Upper lobe of right lung (tissue), 1 donor: ENCODE measurements around the gene PLEKHA4. TPM values are rescaled to one million over a fixed set of nuclear protein-coding genes. Genes with fewer than 3 reads are reported as not detected.
"Not testable (repeated sequence)": the region's sequence is repeated elsewhere in the genome, so short reads cannot be mapped to it uniquely, and the experiment has no call there.

Experiments
- ATAC-seq: fragments of 200-7000 bp; cut with Tn5 transposase; one replicate; pipeline ENCODE4 v1.9.1; 2020; ENCODE audit warnings: mild to moderate bottlenecking, moderate library complexity
- DNase-seq: peaks from one replicate; pipeline ENCODE4 v3.0.0-alpha.2; 2020
- H3K27ac ChIP-seq: fragments of 200-600 bp; one replicate; pipeline ENCODE4 v1.8.0; 2022
- H3K27me3 ChIP-seq: fragments of 200-600 bp; one replicate; pipeline ENCODE4 v1.8.0; 2022; ENCODE audit warnings: mild to moderate bottlenecking
- H3K36me3 ChIP-seq: fragments of 200-600 bp; one replicate; pipeline ENCODE4 v1.8.0; 2022
- H3K4me1 ChIP-seq: fragments of 200-600 bp; one replicate; pipeline ENCODE4 v1.8.0; 2022
- H3K4me3 ChIP-seq: fragments of 200-600 bp; one replicate; pipeline ENCODE4 v1.8.0; 2022; ENCODE audit warnings: mild to moderate bottlenecking
- H3K9me3 ChIP-seq: fragments of 200-600 bp; one replicate; pipeline ENCODE4 v1.8.0; 2022
- CTCF ChIP-seq: fragments of 200-600 bp; IDR thresholded peaks from one replicate; pipeline ENCODE4 v1.8.0; 2022; ENCODE audit warnings: antibody characterized with exemption
- intact Hi-C: fragments of 100-400 bp; cut with DNase I; formaldehyde crosslinking; loops from one replicate; pipeline ENCODE4 v1.11.0; 2022
- total RNA-seq: library from RNA; stranded (reverse); fragmentation: NEBNext Ultra II Directional; extraction: Animal tissue kit (Norgen Biotek cat#: 25700); gene quantifications from one replicate; pipeline ENCODE4 v1.2.1, GENCODE V29; 2021
- donor health status: DM: no; HTN: yes; CAD: no; lungs with severe emphysema.

Gene PLEKHA4
- total RNA-seq, 1 donor from 2014 or later, result 16.0 TPM

- no peak for TF ChIP-seq CTCF
- Histone ChIP-seq H3K27ac (peak overlapping the region; percentile 44), H3K4me1 (peaks cover 36% of the 10 kb centered on the region), H3K4me3 (no peak overlapping the region), H3K36me3 (peaks cover 38% of the 10 kb centered on the region), H3K9me3 (no peaks in the 10 kb centered on the region), H3K27me3 (no peaks in the 10 kb centered on the region)
- intact Hi-C loops, result no loop called here
- DNase-seq, result no peak
- no peak for ATAC-seq
These were observed 10.7 kb upstream of the PLEKHA4 start for GRCh38 chr19:48879025-48879637.

GRCh38 chr19:48878196-48879024, 10.0 kb upstream of the PLEKHA4 start:
- Histone ChIP-seq H3K27ac (peak overlapping the region; percentile 44), H3K9me3 (no peaks in the 10 kb centered on the region), H3K4me3 (no peak overlapping the region), H3K27me3 (no peaks in the 10 kb centered on the region), H3K36me3 (peaks cover 45% of the 10 kb centered on the region), H3K4me1 (peaks cover 43% of the 10 kb centered on the region)
- intact Hi-C loops, result no loop called here
- DNase-seq (no peak), ATAC-seq (peak; percentile 64)
- TF ChIP-seq CTCF, result no peak

- Histone ChIP-seq H3K27ac (peak overlapping the region; percentile 44), H3K4me3 (no peak overlapping the region)
These were observed 9.4 kb upstream of the PLEKHA4 start for GRCh38 chr19:48877855-48878195.

GRCh38 chr19:48876043-48876981, 7.9 kb upstream of the PLEKHA4 start:
- peak overlapping the region; percentile 97 for H3K4me3 ChIP-seq
- peaks cover 49% of the 10 kb centered on the region for H3K36me3 ChIP-seq
- peaks cover 45% of the 10 kb centered on the region for H3K4me1 ChIP-seq
- DNase-seq, intact Hi-C loops, H3K9me3 ChIP-seq, ATAC-seq, H3K27me3 ChIP-seq: not testable (repeated sequence)
- H3K27ac ChIP-seq, result peak overlapping the region; percentile 100

More at GRCh38 chr19:48877855-48878195, 9.4 kb upstream of the PLEKHA4 start:
- ATAC-seq (no peak), DNase-seq (no peak)
- intact Hi-C loops, result no loop called here
- no peaks in the 10 kb centered on the region for H3K9me3 ChIP-seq
- H3K27me3 ChIP-seq, result no peaks in the 10 kb centered on the region
- peaks cover 49% of the 10 kb centered on the region for H3K36me3 ChIP-seq
- no peak for TF ChIP-seq CTCF
- peaks cover 45% of the 10 kb centered on the region for H3K4me1 ChIP-seq

- peak overlapping the region; percentile 97 for H3K4me3 ChIP-seq
- peak; percentile 0 for ATAC-seq
- no peak for DNase-seq
- H3K36me3 ChIP-seq, result peaks cover 49% of the 10 kb centered on the region
- H3K9me3 ChIP-seq, result no peaks in the 10 kb centered on the region
- no peaks in the 10 kb centered on the region for H3K27me3 ChIP-seq
- intact Hi-C loops, result no loop called here
- peak overlapping the region; percentile 100 for H3K27ac ChIP-seq
- H3K4me1 ChIP-seq, result peaks cover 39% of the 10 kb centered on the region
- no peak for TF ChIP-seq CTCF
These were observed 6.1 kb upstream of the PLEKHA4 start for GRCh38 chr19:48874303-48875135.
